Nephron (organoid): ENCODE measurements around the gene TNFRSF11A.

Experiments used
- H3K27ac Mint-ChIP-seq, 3 experiments: 2 replicates each; pipeline ENCODE4 v1.8.0; 2020; ENCODE audit warnings: mixed read lengths in 3 of 3, mild to moderate bottlenecking in 2 of 3, moderate library complexity in 1 of 3
- H3K27me3 Mint-ChIP-seq: 2 replicates; pipeline ENCODE4 v1.8.0; 2021; ENCODE audit warnings: low read depth, mild to moderate bottlenecking, moderate library complexity, mixed read lengths
- H3K36me3 Mint-ChIP-seq: 2 replicates; pipeline ENCODE4 v1.8.0; 2020; ENCODE audit warnings: low read depth, mixed read lengths
- H3K4me1 Mint-ChIP-seq: 2 replicates; pipeline ENCODE4 v1.8.0; 2020; ENCODE audit warnings: mixed read lengths
- H3K4me3 Mint-ChIP-seq, 3 experiments: 2 replicates each; pipeline ENCODE4 v1.8.0; 2020; ENCODE audit warnings: mild to moderate bottlenecking in 3 of 3, mixed read lengths in 3 of 3, moderate library complexity in 2 of 3
- H3K9me3 Mint-ChIP-seq: 2 replicates; pipeline ENCODE4 v1.8.0; 2020; ENCODE audit warnings: mixed read lengths
- TF ChIP-seq, protein P1 (sequence below), 3 experiments: fragments of 200-600 bp; sonication (generic); IDR thresholded peaks; one replicate each; pipeline ENCODE4 v1.5.0; 2021; ENCODE audit warnings: antibody characterized with exemption in 3 of 3; ENCODE audit not compliant: unreplicated experiment in 3 of 3

Gene TNFRSF11A

DNA sequence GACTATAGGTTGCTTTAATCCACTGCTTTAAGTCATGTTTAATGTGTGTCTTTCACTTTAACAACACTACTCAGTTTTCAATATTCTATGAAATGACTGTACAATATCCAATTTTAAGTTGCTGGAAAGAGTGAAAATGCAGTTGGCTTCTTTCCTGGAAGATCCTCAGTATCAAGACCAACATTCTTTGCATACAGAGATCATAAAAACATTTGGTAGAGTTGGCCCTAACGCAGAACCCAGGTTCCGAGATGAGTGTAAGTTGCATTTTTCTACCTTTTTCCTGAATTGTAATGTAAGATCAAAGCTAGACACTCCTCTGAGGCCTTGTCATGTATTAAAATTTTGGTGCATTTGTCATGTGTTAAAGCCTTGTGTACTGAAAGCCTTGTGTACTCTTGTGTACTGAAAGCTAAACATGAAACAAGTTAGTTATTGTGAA, 42.9 kb upstream of the TNFRSF11A start:
- Mint-ChIP-seq H3K9me3 (no peaks in the 10 kb centered on the region), H3K27me3 (no peaks in the 10 kb centered on the region), H3K27ac (peak overlapping the region in 2 of 3 experiments; percentile 57 to 65), H3K4me3 (no peak overlapping the region), H3K4me1 (peaks cover 16% of the 10 kb centered on the region), H3K36me3 (peaks cover 32% of the 10 kb centered on the region)
- TF ChIP-seq, protein P1, sequence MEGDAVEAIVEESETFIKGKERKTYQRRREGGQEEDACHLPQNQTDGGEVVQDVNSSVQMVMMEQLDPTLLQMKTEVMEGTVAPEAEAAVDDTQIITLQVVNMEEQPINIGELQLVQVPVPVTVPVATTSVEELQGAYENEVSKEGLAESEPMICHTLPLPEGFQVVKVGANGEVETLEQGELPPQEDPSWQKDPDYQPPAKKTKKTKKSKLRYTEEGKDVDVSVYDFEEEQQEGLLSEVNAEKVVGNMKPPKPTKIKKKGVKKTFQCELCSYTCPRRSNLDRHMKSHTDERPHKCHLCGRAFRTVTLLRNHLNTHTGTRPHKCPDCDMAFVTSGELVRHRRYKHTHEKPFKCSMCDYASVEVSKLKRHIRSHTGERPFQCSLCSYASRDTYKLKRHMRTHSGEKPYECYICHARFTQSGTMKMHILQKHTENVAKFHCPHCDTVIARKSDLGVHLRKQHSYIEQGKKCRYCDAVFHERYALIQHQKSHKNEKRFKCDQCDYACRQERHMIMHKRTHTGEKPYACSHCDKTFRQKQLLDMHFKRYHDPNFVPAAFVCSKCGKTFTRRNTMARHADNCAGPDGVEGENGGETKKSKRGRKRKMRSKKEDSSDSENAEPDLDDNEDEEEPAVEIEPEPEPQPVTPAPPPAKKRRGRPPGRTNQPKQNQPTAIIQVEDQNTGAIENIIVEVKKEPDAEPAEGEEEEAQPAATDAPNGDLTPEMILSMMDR (IDR thresholded peaks at IDR 0.05; ENCODE audit: unreplicated experiment in 3 of 3) = no peak

DNA sequence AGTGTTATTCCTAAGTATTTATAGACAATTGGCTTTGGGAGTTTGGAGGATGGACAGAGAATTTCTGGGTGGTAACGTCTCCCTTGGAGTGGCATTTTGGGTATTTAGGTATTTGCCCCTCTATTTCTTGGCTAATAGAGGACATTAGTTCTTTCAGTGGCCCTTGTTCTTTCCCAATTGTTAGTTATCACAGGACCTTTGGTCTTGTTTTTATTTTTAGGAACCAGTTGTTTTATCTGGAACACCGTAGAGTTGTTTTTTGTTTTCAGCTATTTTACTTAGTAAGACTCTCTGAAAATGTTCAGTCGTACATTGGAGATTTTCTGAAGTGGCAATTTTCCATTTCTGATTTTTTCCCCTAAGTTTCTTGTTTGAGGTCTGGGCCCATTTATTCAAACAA, 40.5 kb upstream of the TNFRSF11A start:
- Mint-ChIP-seq H3K27me3 (no peaks in the 10 kb centered on the region), H3K4me1 (peaks cover 16% of the 10 kb centered on the region), H3K9me3 (no peaks in the 10 kb centered on the region), H3K4me3 (no peak overlapping the region), H3K36me3 (peaks cover 39% of the 10 kb centered on the region), H3K27ac (no peak overlapping the region)
- TF ChIP-seq, protein P1 (IDR thresholded peaks at IDR 0.05; ENCODE audit: unreplicated experiment in 3 of 3) = no peak

DNA sequence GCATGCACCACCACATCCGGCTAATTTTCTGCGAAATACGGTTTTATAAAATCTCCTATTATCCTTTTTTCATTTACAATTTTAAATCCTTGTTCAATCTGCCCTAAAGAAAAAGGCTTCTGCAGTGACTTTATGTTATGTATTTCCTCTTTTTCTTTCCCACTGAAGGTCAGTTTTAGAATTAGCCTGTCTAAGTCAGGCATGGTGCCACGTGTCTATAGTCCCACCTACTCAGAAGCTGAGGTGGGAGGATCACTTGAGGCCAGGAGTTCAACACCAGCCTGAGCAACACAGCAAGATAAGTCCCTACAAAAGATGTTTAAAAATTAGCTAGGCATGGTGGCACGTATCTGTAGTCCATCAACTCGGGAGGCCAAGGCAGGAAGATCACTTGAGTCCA, 39.8 kb upstream of the TNFRSF11A start:
- Mint-ChIP-seq H3K27ac (no peak overlapping the region), H3K27me3 (no peaks in the 10 kb centered on the region), H3K36me3 (peaks cover 39% of the 10 kb centered on the region), H3K4me3 (no peak overlapping the region), H3K9me3 (no peaks in the 10 kb centered on the region), H3K4me1 (peaks cover 16% of the 10 kb centered on the region)
- TF ChIP-seq, protein P1 (IDR thresholded peaks at IDR 0.05; ENCODE audit: unreplicated experiment in 3 of 3) = no peak

DNA sequence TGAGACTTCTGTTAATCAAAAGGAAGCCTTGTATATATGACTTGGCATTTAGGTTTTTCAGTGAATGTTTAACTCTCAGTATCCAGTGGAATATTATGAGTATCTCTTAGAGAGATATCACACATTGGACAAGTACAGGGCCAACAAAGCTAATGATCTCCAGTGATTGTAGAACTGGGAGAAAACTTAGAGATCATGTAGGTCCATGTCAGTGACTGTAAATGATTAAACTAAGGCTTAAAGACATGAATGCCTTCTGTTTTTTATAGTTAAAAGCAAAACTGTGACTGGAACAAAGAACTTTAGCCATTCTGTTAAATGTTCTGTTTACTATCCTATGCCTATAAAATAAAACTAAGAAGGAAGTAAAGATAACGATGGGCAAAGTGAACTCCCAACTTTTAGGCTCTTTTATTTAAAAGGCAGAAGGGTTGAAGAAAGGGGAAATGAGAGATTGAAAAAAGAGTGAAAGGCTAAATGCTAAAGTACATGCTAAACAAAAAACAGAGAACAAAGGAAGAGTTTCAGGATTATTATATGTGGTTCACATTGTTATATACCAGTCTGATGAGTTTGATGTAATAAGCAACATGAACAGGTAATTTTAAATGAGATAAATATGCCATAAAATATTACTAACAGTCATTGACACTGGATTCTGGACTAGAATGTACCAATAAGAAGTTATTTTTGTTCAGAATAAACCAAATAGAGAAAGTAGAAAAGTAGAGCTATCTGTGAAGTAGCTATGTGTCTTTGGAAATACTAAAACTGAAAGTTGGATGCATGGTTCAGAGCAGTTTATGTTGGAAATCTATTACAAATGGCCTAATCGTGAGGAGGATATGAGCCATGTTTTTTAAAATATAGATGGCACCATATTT, 37.1 kb upstream of the TNFRSF11A start:
- H3K9me3 Mint-ChIP-seq = no peaks in the 10 kb centered on the region
- H3K27ac Mint-ChIP-seq = peak overlapping the region; percentile 89 to 94 (median 91)
- H3K4me3 Mint-ChIP-seq = no peak overlapping the region
- TF ChIP-seq, protein P1 (IDR thresholded peaks at IDR 0.05; ENCODE audit: unreplicated experiment in 3 of 3) = no peak
- H3K4me1 Mint-ChIP-seq = peaks cover 3% of the 10 kb centered on the region
- H3K27me3 Mint-ChIP-seq = no peaks in the 10 kb centered on the region
- peaks cover 28% of the 10 kb centered on the region for H3K36me3 Mint-ChIP-seq

DNA sequence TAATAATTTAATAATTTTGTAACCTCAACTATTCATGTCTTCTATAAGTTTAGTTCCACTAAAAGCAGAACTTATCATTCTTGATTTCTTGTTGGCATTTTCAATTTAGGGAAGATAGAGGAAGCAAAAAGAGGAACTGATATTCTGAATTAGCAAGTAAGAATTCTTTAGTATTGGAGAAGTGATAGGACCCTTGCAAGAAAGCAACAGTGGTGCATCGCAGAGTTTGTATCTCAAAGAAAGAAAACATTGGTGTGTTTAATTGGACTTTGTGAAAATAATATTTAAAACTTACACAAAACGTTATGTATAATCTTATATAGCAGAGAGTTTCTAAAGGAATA, 36.5 kb upstream of the TNFRSF11A start:
- H3K27ac Mint-ChIP-seq = peak overlapping the region; percentile 89 to 94 (median 91)
- no peak overlapping the region for H3K4me3 Mint-ChIP-seq
- H3K27me3 Mint-ChIP-seq = no peaks in the 10 kb centered on the region
- peaks cover 21% of the 10 kb centered on the region for H3K36me3 Mint-ChIP-seq
- TF ChIP-seq, protein P1 (IDR thresholded peaks at IDR 0.05; ENCODE audit: unreplicated experiment in 3 of 3) = no peak
- H3K9me3 Mint-ChIP-seq = no peaks in the 10 kb centered on the region
- H3K4me1 Mint-ChIP-seq = no peaks in the 10 kb centered on the region

DNA sequence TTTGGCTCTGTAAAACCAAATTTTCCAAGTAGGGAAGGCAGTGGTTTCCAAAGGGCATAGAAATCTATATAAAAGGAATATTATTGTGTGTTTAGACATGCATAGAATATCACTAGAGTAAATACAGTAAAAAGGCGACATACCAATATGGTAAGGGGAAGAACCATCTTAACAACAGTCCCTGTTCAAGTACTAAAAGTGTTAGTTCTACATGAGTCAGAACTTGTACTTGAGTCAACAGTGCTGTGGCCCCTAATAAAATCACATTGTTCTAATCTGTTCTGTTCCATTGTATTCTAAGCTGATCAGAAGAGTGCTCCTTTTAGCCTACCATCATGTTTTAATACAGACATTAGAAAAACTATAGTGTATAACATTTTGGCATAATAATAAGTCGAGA, 36.1 kb upstream of the TNFRSF11A start:
- Mint-ChIP-seq H3K4me1 (no peaks in the 10 kb centered on the region), H3K36me3 (peaks cover 18% of the 10 kb centered on the region), H3K27ac (no peak overlapping the region), H3K9me3 (no peaks in the 10 kb centered on the region), H3K27me3 (no peaks in the 10 kb centered on the region), H3K4me3 (no peak overlapping the region)
- TF ChIP-seq, protein P1 (IDR thresholded peaks at IDR 0.05; ENCODE audit: unreplicated experiment in 3 of 3) = no peak
